Endothelial cell of umbilical vein (primary cell): ENCODE measurements around the gene ANKH.

Experiments used
- CTCF ChIP-seq, 2 donors: IDR thresholded peaks; 1 replicate in 1 of 2; 2 replicates in 1 of 2; pipeline ENCODE4 v1.5.1; 2011; ENCODE audit warnings: low read length in 2 of 2, mild to moderate bottlenecking in 2 of 2, moderate library complexity in 2 of 2, control low read depth in 1 of 2, inconsistent platforms in 1 of 2, low read depth in 1 of 2; ENCODE audit not compliant: insufficient read depth in 1 of 2; ENCODE audit errors: extremely low read depth in 1 of 2
- EZH2 ChIP-seq: IDR thresholded peaks from 2 replicates; pipeline ENCODE4 v1.6.1; 2012; ENCODE audit warnings: borderline replicate concordance, low read depth, mild to moderate bottlenecking, moderate library complexity, low read length, inconsistent platforms; ENCODE audit not compliant: severe bottlenecking
- MYC ChIP-seq: IDR thresholded peaks from one replicate; pipeline ENCODE4 v1.6.1; 2011; ENCODE audit warnings: mild to moderate bottlenecking, low read depth, low read length
- POLR2AphosphoS5 ChIP-seq: IDR thresholded peaks from 2 replicates; pipeline ENCODE4 v1.6.1; 2012; ENCODE audit warnings: low read depth, mild to moderate bottlenecking, control low read depth, low read length, moderate library complexity; ENCODE audit not compliant: insufficient read depth

DNA sequence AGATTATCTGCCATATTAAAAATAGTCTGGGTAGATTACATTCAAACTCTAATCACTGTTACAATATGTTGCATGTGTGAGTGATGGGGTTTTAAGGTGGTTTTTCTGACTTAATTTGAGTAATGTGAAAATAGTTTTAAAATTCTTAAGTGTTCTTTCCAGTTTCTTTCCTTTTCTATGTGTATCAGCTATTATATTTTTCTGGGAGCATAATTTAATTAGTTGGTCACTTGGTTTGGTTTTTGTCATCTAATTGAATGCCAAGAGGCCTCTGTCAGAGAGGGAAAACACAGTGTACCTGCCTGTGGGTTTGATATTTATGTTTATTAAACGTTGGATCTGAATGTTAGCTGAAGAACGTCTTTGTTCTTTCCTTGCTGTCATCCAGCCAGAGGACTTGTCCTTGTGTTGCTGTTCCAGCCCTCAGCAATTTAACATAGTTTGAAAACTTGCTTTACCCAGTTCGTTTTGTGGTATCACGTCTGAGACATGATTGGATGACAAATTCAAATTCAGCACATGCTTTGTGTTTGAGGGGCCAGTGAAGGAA is 187.6 kb downstream of the ANKH start:
- TF ChIP-seq CTCF (IDR thresholded peaks at IDR 0.05; ENCODE audit: extremely low read depth in 1 of 2, insufficient read depth in 1 of 2, low read depth in 1 of 2, low read length in 2 of 2): no peak
- no peak for TF ChIP-seq POLR2AphosphoS5
- no peak for TF ChIP-seq EZH2
- TF ChIP-seq MYC: no peak
